DND-41 (cell line): ENCODE measurements around the gene CHODL.

Experiments used
- EZH2 ChIP-seq: IDR thresholded peaks from 3 replicates; pipeline ENCODE4 v1.6.1; 2012; ENCODE audit warnings: borderline replicate concordance, low read depth, mild to moderate bottlenecking, moderate library complexity, low read length, inconsistent platforms; ENCODE audit not compliant: severe bottlenecking
- TF ChIP-seq, protein P1 (sequence below): IDR thresholded peaks from 2 replicates; pipeline ENCODE4 v1.5.1; 2012; ENCODE audit warnings: borderline replicate concordance, low read length, moderate library complexity, mild to moderate bottlenecking; ENCODE audit not compliant: poor library complexity, severe bottlenecking; ENCODE audit errors: extremely low read depth

DNA sequence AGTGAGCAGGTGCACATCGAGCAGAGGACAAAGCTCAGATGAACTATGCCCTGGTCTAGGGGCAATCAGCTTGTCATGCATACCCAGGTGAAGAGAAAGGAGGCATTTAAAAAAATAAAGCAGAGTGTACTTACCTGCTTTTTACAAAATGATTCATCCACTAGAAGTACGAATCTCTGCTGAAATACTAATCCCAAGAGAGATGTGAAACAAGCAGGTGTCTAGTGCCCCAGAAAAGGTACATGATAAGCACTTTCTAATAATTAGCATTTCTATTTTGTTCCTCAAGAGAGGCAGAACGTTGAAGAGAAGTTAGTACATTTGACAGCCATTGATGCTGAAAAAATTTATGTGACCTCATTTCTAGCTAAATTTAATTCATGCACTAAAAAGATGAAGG, 31.1 kb downstream of the CHODL start:
- TF ChIP-seq, protein P1, sequence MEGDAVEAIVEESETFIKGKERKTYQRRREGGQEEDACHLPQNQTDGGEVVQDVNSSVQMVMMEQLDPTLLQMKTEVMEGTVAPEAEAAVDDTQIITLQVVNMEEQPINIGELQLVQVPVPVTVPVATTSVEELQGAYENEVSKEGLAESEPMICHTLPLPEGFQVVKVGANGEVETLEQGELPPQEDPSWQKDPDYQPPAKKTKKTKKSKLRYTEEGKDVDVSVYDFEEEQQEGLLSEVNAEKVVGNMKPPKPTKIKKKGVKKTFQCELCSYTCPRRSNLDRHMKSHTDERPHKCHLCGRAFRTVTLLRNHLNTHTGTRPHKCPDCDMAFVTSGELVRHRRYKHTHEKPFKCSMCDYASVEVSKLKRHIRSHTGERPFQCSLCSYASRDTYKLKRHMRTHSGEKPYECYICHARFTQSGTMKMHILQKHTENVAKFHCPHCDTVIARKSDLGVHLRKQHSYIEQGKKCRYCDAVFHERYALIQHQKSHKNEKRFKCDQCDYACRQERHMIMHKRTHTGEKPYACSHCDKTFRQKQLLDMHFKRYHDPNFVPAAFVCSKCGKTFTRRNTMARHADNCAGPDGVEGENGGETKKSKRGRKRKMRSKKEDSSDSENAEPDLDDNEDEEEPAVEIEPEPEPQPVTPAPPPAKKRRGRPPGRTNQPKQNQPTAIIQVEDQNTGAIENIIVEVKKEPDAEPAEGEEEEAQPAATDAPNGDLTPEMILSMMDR = no peak
- TF ChIP-seq EZH2 = no peak
